Liver (tissue), 9 donors: Measurements from ENCODE around the gene NAPA. TPM values are rescaled to one million over a fixed set of nuclear protein-coding genes. Genes with fewer than 3 reads are reported as not detected.

Experiments used
- DNase-seq: peaks from one replicate; pipeline ENCODE4 v3.0.0-alpha.2; 2017; ENCODE audit warnings: low spot score
- H3K27ac ChIP-seq, 2 donors: one replicate each; pipeline ENCODE4 v1.7.0; 2013; ENCODE audit warnings: inconsistent platforms in 2 of 2, low read length in 2 of 2, control low read depth in 1 of 2, low read depth in 1 of 2, mild to moderate bottlenecking in 1 of 2
- H3K27me3 ChIP-seq, 4 donors: one replicate each; pipeline versions ENCODE4 v1.6.1 to v1.7.0; 2013; ENCODE audit warnings: low read length in 3 of 4, inconsistent platforms in 1 of 4, mild to moderate bottlenecking in 1 of 4, moderate library complexity in 1 of 4; ENCODE audit not compliant: control insufficient read depth in 4 of 4, insufficient read depth in 4 of 4
- H3K36me3 ChIP-seq, 4 donors: one replicate each; pipeline versions ENCODE4 v1.6.1 to v1.7.0; 2013; ENCODE audit warnings: low read length in 3 of 4, mild to moderate bottlenecking in 3 of 4, low read depth in 1 of 4, moderate library complexity in 1 of 4; ENCODE audit not compliant: control insufficient read depth in 4 of 4, insufficient read depth in 3 of 4
- H3K4me1 ChIP-seq, 4 donors: one replicate each; pipeline versions ENCODE4 v1.6.1 to v1.7.0; 2013; ENCODE audit warnings: low read length in 3 of 4, mild to moderate bottlenecking in 3 of 4, moderate library complexity in 1 of 4; ENCODE audit not compliant: control insufficient read depth in 4 of 4, insufficient read depth in 4 of 4
- H3K4me3 ChIP-seq, 3 donors: one replicate each; pipeline versions ENCODE4 v1.6.1 to v1.7.0; 2013; ENCODE audit warnings: low read length in 3 of 3, control low read depth in 1 of 3, low read depth in 1 of 3, mild to moderate bottlenecking in 1 of 3
- H3K9ac ChIP-seq, 2 donors: one replicate each; pipeline ENCODE4 v1.7.0; 2013; ENCODE audit warnings: low read length in 2 of 2, mild to moderate bottlenecking in 2 of 2, moderate library complexity in 2 of 2, control low read depth in 1 of 2, low read depth in 1 of 2
- H3K9me3 ChIP-seq, 4 donors: one replicate each; pipeline versions ENCODE4 v1.6.1 to v1.7.0; 2013; ENCODE audit warnings: low read length in 3 of 4; ENCODE audit not compliant: control insufficient read depth in 4 of 4
- CTCF ChIP-seq: fragments of 150-350 bp; IDR thresholded peaks from 2 replicates; pipeline ENCODE4 v1.5.1; 2017; ENCODE audit warnings: improper control_type of control experiment, low read depth, low read length; ENCODE audit not compliant: missing input control
- EGR1 ChIP-seq, 2 donors: IDR thresholded peaks; 2 replicates each; pipeline ENCODE4 v1.6.1; 2016 to 2018; ENCODE audit warnings: antibody characterized with exemption in 2 of 2, low read depth in 2 of 2
- FOXA1 ChIP-seq: IDR thresholded peaks from 2 replicates; pipeline ENCODE4 v1.6.1; 2016; ENCODE audit warnings: antibody characterized with exemption
- FOXA2 ChIP-seq: IDR thresholded peaks from 2 replicates; pipeline ENCODE4 v1.6.1; 2016; ENCODE audit warnings: antibody characterized with exemption
- GABPA ChIP-seq, 2 donors: IDR thresholded peaks in 1 of 2; conservative IDR thresholded peaks in 1 of 2; 2 replicates each; pipeline ENCODE4 v1.6.1; 2016; ENCODE audit warnings: antibody characterized with exemption in 2 of 2, mild to moderate bottlenecking in 1 of 2, moderate library complexity in 1 of 2
- HNF4A ChIP-seq, 2 donors: conservative IDR thresholded peaks; 2 replicates each; pipeline ENCODE4 v1.6.1; 2016; ENCODE audit warnings: antibody characterized with exemption in 2 of 2, mild to moderate bottlenecking in 2 of 2
- HNF4G ChIP-seq: IDR thresholded peaks from 2 replicates; pipeline ENCODE4 v1.6.1; 2016; ENCODE audit warnings: antibody characterized with exemption
- JUND ChIP-seq, 2 donors: IDR thresholded peaks; 2 replicates each; pipeline ENCODE4 v1.6.1; 2016; ENCODE audit warnings: antibody characterized with exemption in 2 of 2
- MAX ChIP-seq: IDR thresholded peaks from 2 replicates; pipeline ENCODE4 v1.6.1; 2016; ENCODE audit warnings: antibody characterized with exemption
- NR2F2 ChIP-seq: IDR thresholded peaks from 2 replicates; pipeline ENCODE4 v1.6.1; 2016; ENCODE audit warnings: antibody characterized with exemption
- RAD21 ChIP-seq, 2 donors: IDR thresholded peaks; 2 replicates each; pipeline ENCODE4 v1.6.1; 2016; ENCODE audit warnings: antibody characterized with exemption in 2 of 2, mild to moderate bottlenecking in 2 of 2
- REST ChIP-seq: IDR thresholded peaks from 2 replicates; pipeline ENCODE4 v1.6.1; 2016; ENCODE audit warnings: antibody characterized with exemption, mild to moderate bottlenecking
- RXRA ChIP-seq, 2 donors: IDR thresholded peaks; 2 replicates each; pipeline ENCODE4 v1.6.1; 2017 to 2018; ENCODE audit warnings: antibody characterized with exemption in 2 of 2, mild to moderate bottlenecking in 1 of 2
- SP1 ChIP-seq: IDR thresholded peaks from 2 replicates; pipeline ENCODE4 v1.6.1; 2018; ENCODE audit warnings: antibody characterized with exemption, mild to moderate bottlenecking
- TAF1 ChIP-seq: conservative IDR thresholded peaks from 2 replicates; pipeline ENCODE4 v1.6.1; 2016; ENCODE audit warnings: antibody characterized with exemption, mild to moderate bottlenecking
- YY1 ChIP-seq: IDR thresholded peaks from 2 replicates; pipeline ENCODE4 v1.6.1; 2016; ENCODE audit warnings: antibody characterized with exemption, mild to moderate bottlenecking
- whole genome bisulfite sequencing: extraction: QIAGEN DNeasy Blood & Tissue Kit; methylation state at CpG from one replicate; pipeline ENCODE4 v1.1.7; 2013; 5-methylcytosine and 5-hydroxymethylcytosine counted together
- polyA plus RNA-seq, 2 donors: library from polyadenylated mRNA; stranded (reverse) in 1 of 2; unstranded in 1 of 2; fragments of 200-250 nt in 1 of 2; fragments of >200 nt in 1 of 2; fragmentation: Nextera tagmentation in 1 of 2; extraction: Ambion mirVana in 1 of 2; gene quantifications; one replicate each; pipeline versions ENCODE4 v1.2.1 to v1.2.3, GENCODE V29; 2013 to 2015
- total RNA-seq, 2 donors: library from RNA; depleted of rRNA; stranded (reverse); fragments of >200 nt; gene quantifications; one replicate each; pipeline ENCODE4 v1.2.3, GENCODE V29; 2014
- TF ChIP-seq, protein P1 (sequence below): IDR thresholded peaks from 2 replicates; pipeline ENCODE4 v1.6.1; 2016; ENCODE audit warnings: antibody characterized with exemption
- TF ChIP-seq, protein P2 (sequence below): IDR thresholded peaks from 2 replicates; pipeline ENCODE4 v1.6.1; 2016; ENCODE audit warnings: antibody characterized with exemption
- donor health status: healthy.
- donor health status: healthy.
- donor health status: healthy.
- donor health status: healthy.
- donor health status: healthy.

Gene NAPA
- total and polyA plus RNA-seq, 4 donors, result 73.4 to 132 (median 120) TPM

DNA sequence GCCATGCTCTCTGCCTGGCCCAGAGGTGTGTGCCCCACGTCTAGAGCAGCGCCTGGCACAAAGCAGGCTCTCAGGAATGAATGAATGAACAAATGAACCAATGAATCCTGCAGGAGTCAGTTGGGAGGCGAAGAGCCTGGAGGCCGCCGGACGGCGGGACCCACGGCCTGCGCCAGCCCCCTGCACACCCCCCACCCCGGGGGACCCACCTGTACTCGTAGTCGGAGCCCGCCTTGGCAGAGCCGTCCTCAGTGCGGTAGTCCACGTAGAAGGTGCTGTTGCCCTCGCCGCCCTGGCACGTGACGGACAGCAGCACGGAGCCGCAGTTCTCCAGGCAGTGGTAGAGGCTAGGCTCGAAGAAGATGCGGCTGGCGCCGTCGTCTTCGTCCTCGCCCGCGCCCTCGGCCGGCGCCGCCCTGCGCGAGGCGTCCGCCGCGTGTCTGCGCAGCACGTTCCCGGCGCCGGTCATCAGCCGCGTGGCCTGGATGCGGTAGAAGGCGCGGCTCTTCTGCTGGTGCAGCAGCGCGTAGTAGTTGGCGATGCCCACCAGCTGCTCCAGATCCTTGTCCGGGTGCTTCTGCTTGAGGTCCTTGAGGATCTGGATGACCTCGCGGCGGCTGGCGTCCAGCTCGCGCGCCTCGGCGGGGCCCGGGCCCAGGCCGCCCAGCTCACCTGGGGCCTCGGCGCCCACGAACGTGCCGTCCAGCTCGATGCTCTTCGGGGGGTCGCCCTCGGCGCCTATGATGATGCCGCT lies 58.0 kb downstream of the NAPA start:
- 26% methylated on average over 77 of the region's 77 CpGs for WGBS
- Histone ChIP-seq H3K9ac (no peak overlapping the region), H3K36me3 (no peaks in the 10 kb centered on the region), H3K4me3 (peak overlapping the region in 1 of 3 donors; percentile 17), H3K27me3 (peaks cover 4 to 18% (median 9%) of the 10 kb centered on the region in 4 donors), H3K9me3 (peaks cover 0 to 11% (median 5%) of the 10 kb centered on the region in 4 donors), H3K27ac (no peak overlapping the region), H3K4me1 (peaks cover 0 to 3% (median under 1%) of the 10 kb centered on the region in 4 donors)
- TF ChIP-seq GABPA (IDR thresholded peaks at IDR 0.05 in 1 of 2, conservative IDR thresholded peaks at IDR 0.05 in 1 of 2) (no peak), EGR1 (IDR thresholded peaks at IDR 0.05; ENCODE audit: low read depth in 2 of 2) (no peak), MAX (no peak), CTCF (no peak), FOXA1 (no peak), NR2F2 (no peak), TAF1 (no peak), HNF4G (no peak), SP1 (no peak), JUND (IDR thresholded peaks at IDR 0.05) (no peak), REST (no peak), RXRA (IDR thresholded peaks at IDR 0.05) (no peak), YY1 (no peak), HNF4A (conservative IDR thresholded peaks at IDR 0.05) (no peak), RAD21 (IDR thresholded peaks at IDR 0.05) (no peak), FOXA2 (no peak)
- TF ChIP-seq, protein P1, sequence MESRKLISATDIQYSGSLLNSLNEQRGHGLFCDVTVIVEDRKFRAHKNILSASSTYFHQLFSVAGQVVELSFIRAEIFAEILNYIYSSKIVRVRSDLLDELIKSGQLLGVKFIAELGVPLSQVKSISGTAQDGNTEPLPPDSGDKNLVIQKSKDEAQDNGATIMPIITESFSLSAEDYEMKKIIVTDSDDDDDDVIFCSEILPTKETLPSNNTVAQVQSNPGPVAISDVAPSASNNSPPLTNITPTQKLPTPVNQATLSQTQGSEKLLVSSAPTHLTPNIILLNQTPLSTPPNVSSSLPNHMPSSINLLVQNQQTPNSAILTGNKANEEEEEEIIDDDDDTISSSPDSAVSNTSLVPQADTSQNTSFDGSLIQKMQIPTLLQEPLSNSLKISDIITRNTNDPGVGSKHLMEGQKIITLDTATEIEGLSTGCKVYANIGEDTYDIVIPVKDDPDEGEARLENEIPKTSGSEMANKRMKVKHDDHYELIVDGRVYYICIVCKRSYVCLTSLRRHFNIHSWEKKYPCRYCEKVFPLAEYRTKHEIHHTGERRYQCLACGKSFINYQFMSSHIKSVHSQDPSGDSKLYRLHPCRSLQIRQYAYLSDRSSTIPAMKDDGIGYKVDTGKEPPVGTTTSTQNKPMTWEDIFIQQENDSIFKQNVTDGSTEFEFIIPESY, result no peak
- TF ChIP-seq, protein P2, sequence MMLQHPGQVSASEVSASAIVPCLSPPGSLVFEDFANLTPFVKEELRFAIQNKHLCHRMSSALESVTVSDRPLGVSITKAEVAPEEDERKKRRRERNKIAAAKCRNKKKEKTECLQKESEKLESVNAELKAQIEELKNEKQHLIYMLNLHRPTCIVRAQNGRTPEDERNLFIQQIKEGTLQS, result no peak
- no peak for DNase-seq
